Mammary epithelial cell (primary cell): Measurements from ENCODE around the gene PDE8B.

Source experiments
- CTCF ChIP-seq, 2 donors: IDR thresholded peaks in 1 of 2; conservative IDR thresholded peaks in 1 of 2; 2 replicates each; pipeline ENCODE4 v1.5.1; 2011 to 2012; ENCODE audit warnings: inconsistent platforms in 2 of 2, low read length in 2 of 2, mild to moderate bottlenecking in 2 of 2, control low read depth in 1 of 2, low read depth in 1 of 2; ENCODE audit not compliant: insufficient read depth in 1 of 2; ENCODE audit errors: extremely low read depth in 1 of 2
- EZH2 ChIP-seq: IDR thresholded peaks from 2 replicates; pipeline ENCODE4 v1.6.1; 2012; ENCODE audit warnings: low read length, inconsistent platforms, borderline replicate concordance

GRCh38 chr5:77281969-77282336 lies 71.5 kb downstream of the PDE8B start:
- no peak for TF ChIP-seq CTCF (conservative IDR thresholded peaks at IDR 0.05 in 1 of 2, IDR thresholded peaks at IDR 0.05 in 1 of 2; ENCODE audit: extremely low read depth in 1 of 2, insufficient read depth in 1 of 2, low read depth in 1 of 2, low read length in 2 of 2)
- no peak for TF ChIP-seq EZH2
